ENCODE results near the gene SND1. TPM values are rescaled to one million over a fixed set of nuclear protein-coding genes. Genes with fewer than 3 reads are reported as not detected.

SND1 gene
- total RNA-seq, 4 donors from 2014 or later = 64.3 to 77.0 (median 70.4) TPM

DNA sequence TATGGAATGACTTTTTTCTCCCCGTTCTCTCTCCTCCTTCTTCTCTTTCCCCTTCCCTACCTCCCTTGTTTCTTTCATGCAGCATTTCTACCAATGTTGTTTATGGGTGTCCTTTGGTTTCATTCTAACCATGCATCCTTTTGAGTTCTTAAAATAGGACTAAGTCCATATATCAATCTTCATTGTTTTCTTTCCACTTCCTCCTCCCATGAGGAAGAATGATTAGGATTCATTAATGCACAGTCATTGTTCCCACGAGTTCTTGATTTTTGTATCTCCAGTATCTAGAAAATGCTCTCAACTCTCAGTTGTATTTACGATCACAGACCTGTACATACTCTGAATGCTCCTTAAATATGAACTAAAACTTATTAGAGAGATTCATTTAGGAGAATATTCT is 226.0 kb downstream of the SND1 start:
- no peak for DNase-seq
- Histone ChIP-seq H3K36me3 (no peaks in the 10 kb centered on the region), H3K4me1 (no peaks in the 10 kb centered on the region), H3K27ac (no peak overlapping the region), H3K9me3 (no peaks in the 10 kb centered on the region), H3K27me3 (no peaks in the 10 kb centered on the region), H3K4me3 (no peak overlapping the region)
- in situ Hi-C loops (cut with MboI; ENCODE audit: low pct_ligation_motif_present in 1 of 4, low pct_unique_long_range_greater_than_20kb in 1 of 4, low sequenced_read_pairs in 3 of 4) (no loop called here), intact Hi-C loops (cut with DNase I; ENCODE audit: low total_unique reads) (no loop called here)
- TF ChIP-seq CTCF (IDR thresholded peaks at IDR 0.05) = no peak
- 86 to 96% methylated on average over 3 of the region's 3 CpGs for WGBS, 2 donors (ENCODE audit: low coverage in 1 of 2)

GRCh38 chr7:127878791-127879190 is 226.8 kb downstream of the SND1 start:
- no peak for DNase-seq
- Histone ChIP-seq H3K4me3 (no peak overlapping the region), H3K9me3 (no peaks in the 10 kb centered on the region), H3K36me3 (no peaks in the 10 kb centered on the region), H3K27ac (no peak overlapping the region), H3K27me3 (no peaks in the 10 kb centered on the region), H3K4me1 (no peaks in the 10 kb centered on the region)
- intact Hi-C loops (cut with DNase I; ENCODE audit: low total_unique reads) = no loop called here
- 92 to 96% methylated on average over 3 of the region's 3 CpGs for WGBS, 2 donors (ENCODE audit: low coverage in 1 of 2)
- in situ Hi-C loops (cut with MboI; ENCODE audit: low pct_ligation_motif_present in 1 of 4, low pct_unique_long_range_greater_than_20kb in 1 of 4, low sequenced_read_pairs in 3 of 4) = no loop called here
- TF ChIP-seq POLR2A (IDR thresholded peaks at IDR 0.05) = no peak
- no peak for TF ChIP-seq POLR2AphosphoS5 (IDR thresholded peaks at IDR 0.05)
- TF ChIP-seq EP300 (IDR thresholded peaks at IDR 0.05; ENCODE audit: low read depth) = no peak
- no peak for TF ChIP-seq CTCF (IDR thresholded peaks at IDR 0.05)

GRCh38 chr7:127879436-127879835 is 227.4 kb downstream of the SND1 start:
- DNase-seq = no peak
- 90 to 92% methylated on average over 4 of the region's 4 CpGs for WGBS, 2 donors (ENCODE audit: low coverage in 1 of 2)
- in situ Hi-C loops (cut with MboI; ENCODE audit: low pct_ligation_motif_present in 1 of 4, low pct_unique_long_range_greater_than_20kb in 1 of 4, low sequenced_read_pairs in 3 of 4) (no loop called here), intact Hi-C loops (cut with DNase I; ENCODE audit: low total_unique reads) (no loop called here)
- TF ChIP-seq POLR2AphosphoS5 (IDR thresholded peaks at IDR 0.05) (no peak), CTCF (IDR thresholded peaks at IDR 0.05) (no peak), EP300 (IDR thresholded peaks at IDR 0.05; ENCODE audit: low read depth) (no peak), POLR2A (IDR thresholded peaks at IDR 0.05) (no peak)
- no peaks in the 10 kb centered on the region for H3K36me3 ChIP-seq
- no peaks in the 10 kb centered on the region for H3K9me3 ChIP-seq
- H3K27ac ChIP-seq = no peak overlapping the region
- H3K4me1 ChIP-seq = peaks cover 0 to 5% (median 1%) of the 10 kb centered on the region in 4 donors
- H3K4me3 ChIP-seq = no peak overlapping the region
- no peaks in the 10 kb centered on the region for H3K27me3 ChIP-seq

GRCh38 chr7:127879942-127880341 is 227.9 kb downstream of the SND1 start:
- intact Hi-C loops (cut with DNase I; ENCODE audit: low total_unique reads) (no loop called here), in situ Hi-C loops (cut with MboI; ENCODE audit: low pct_ligation_motif_present in 1 of 4, low pct_unique_long_range_greater_than_20kb in 1 of 4, low sequenced_read_pairs in 3 of 4) (no loop called here)
- Histone ChIP-seq H3K4me1 (peaks cover 0 to 5% (median 1%) of the 10 kb centered on the region in 4 donors), H3K27me3 (no peaks in the 10 kb centered on the region), H3K9me3 (no peaks in the 10 kb centered on the region), H3K4me3 (no peak overlapping the region), H3K36me3 (no peaks in the 10 kb centered on the region), H3K27ac (no peak overlapping the region)
- TF ChIP-seq POLR2AphosphoS5 (IDR thresholded peaks at IDR 0.05) (no peak), EP300 (IDR thresholded peaks at IDR 0.05; ENCODE audit: low read depth) (no peak), POLR2A (IDR thresholded peaks at IDR 0.05) (no peak)
- 88 to 95% methylated on average over 5 of the region's 5 CpGs for WGBS, 2 donors (ENCODE audit: low coverage in 1 of 2)
- no peak for DNase-seq

DNA sequence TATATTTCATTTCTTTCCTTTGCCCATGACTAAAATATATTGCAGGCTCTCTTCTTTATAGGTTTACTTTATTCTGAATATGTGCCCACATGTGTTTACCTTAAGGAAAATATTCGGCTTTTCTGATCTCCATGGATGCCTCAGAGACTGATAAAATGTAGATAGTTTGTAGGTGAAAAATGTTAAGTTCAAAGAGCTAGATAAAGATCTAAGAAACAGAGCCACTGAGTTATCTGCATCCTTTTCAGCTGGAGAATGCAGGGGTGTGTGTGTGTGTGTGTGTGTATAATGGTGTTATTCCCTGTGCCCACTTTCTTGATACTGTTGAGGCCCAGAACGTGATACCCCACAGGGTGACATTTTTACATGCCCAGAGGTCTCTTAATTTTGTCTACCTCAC is 228.5 kb downstream of the SND1 start:
- no peak for DNase-seq
- Histone ChIP-seq H3K4me3 (no peak overlapping the region), H3K27ac (no peak overlapping the region), H3K27me3 (no peaks in the 10 kb centered on the region), H3K9me3 (no peaks in the 10 kb centered on the region), H3K4me1 (peaks cover 0 to 6% (median 1%) of the 10 kb centered on the region in 4 donors), H3K36me3 (no peaks in the 10 kb centered on the region)
- WGBS, 2 donors (ENCODE audit: low coverage in 1 of 2) = 68 to 71% methylated on average over 2 of the region's 2 CpGs
- in situ Hi-C loops (cut with MboI; ENCODE audit: low pct_ligation_motif_present in 1 of 4, low pct_unique_long_range_greater_than_20kb in 1 of 4, low sequenced_read_pairs in 3 of 4) (no loop called here), intact Hi-C loops (cut with DNase I; ENCODE audit: low total_unique reads) (no loop called here)
- no peak for TF ChIP-seq CTCF (IDR thresholded peaks at IDR 0.05)
- TF ChIP-seq EP300 (IDR thresholded peaks at IDR 0.05; ENCODE audit: low read depth) = no peak
- no peak for TF ChIP-seq POLR2AphosphoS5 (IDR thresholded peaks at IDR 0.05)
- no peak for TF ChIP-seq POLR2A (IDR thresholded peaks at IDR 0.05)

Data from transverse colon (tissue), 4 donors.